GM19463 (cell line): ENCODE measurements around the gene AUP1.
A peak's percentile ranks its signal among the peaks of the same experiment; 100 is the strongest.
"Not testable (repeated sequence)": the region's sequence is repeated elsewhere in the genome, so short reads cannot be mapped to it uniquely, and the experiment has no call there.

ENCODE experiments used
- ATAC-seq: cut with Tn5 transposase; IDR thresholded peaks from one replicate; pipeline ENCODE4 v1.9.1; 2021; ENCODE audit warnings: mild to moderate bottlenecking, moderate library complexity; ENCODE audit not compliant: unreplicated experiment

AUP1 gene

DNA sequence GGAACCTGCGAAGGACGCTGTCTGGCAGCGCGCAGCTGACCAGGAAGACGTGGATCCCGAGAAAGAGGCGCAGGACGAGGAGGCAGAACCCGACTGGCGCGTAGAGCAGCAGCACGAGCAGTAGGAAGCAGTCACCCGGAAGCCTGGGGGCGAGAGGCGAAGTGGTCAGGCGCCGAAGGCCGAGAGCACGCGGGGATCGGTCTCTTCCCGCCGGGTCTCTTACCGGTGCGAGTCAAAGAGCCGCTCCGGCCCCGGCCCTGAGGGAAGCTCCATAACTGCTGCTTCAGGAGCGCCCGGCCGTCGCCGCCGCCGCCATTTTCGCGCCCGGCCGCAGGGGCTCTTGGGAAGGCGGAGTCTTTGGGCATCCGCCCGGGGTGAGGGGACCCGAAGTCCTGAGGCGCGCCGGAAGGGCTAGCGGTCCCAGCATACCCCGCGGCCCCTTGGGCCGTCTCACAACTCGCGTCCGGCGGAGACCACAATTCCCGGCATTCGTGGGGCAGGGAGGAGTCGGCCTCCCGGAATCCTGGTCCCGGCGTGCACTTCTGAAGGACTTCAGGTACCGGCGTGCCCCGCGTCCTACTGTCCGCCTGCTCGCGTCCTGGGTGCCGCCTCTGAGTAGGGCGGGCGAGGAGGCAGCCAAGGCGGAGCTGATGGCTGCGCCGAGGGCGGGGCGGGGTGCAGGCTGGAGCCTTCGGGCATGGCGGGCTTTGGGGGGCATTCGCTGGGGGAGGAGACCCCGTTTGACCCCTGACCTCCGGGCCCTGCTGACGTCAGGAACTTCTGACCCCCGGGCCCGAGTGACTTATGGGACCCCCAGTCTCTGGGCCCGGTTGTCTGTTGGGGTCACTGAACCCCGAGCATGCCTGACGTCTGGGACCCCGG, at the start of gene AUP1, which contains the start of gene HTRA2:
AUP1 (minus strand) TSS at position 350 of the 882 bp plus-strand sequence; CDS start at position 273, 77 bp downstream.
HTRA2 (plus strand) TSS at position 577 of the 882 bp plus-strand sequence; CDS start at position 651, 74 bp downstream.
- peak; percentile 80 for ATAC-seq

GRCh38 chr2:74578408-74578807, 48.9 kb upstream of the AUP1 start:
- ATAC-seq = peak; percentile 58

- ATAC-seq = peak; percentile 44
Measured at GRCh38 chr2:74577448-74577847, 47.9 kb upstream of the AUP1 start.

DNA sequence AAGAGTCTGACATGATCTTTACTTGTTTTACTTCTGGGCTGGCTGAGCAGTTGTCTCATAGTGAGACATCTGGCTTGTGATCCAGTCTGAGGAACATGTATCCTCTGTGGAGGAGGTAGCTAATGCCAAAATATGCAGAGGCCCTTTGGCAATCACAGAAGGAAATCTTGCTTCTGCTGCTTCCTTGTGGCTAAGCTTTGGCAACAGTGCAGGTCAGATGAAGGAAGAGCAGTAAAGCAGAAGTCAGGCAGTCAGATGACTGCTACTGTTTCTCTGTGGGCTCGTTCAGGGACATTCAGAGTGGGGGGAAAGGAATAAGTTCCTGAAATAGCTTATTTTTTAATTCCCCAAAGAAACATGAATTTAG, 47.3 kb upstream of the AUP1 start:
- ATAC-seq = no peak

DNA sequence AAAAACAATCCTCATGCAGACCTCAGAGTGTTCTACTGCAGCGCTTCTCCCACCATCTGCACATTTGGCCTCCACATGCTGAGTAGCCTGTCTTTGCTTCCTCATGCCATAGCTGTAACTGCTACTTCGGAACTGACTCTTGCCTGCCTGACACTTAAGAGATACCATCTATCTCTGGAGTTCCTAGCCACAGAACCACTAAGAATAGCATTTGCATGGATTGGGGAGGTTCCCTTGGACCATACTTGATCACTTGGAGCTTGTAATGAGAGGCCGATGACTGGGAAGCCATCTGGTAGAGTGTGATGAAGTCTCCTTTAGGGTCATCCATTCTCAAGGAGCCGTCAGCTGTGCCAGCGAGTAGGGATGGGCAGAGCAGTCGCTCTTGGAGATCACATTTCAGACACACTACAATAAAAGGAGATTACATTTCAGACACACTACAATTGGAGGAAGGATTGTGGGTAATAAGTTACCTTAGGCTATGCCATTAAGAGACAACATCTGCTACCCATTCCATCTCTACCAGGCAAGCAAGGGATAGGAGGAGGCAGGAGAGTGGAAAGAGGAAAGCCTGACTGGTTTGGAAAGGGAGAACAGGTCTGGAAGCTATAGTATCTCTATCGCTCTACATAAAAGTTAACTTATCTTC, 46.8 kb upstream of the AUP1 start:
- no peak for ATAC-seq

- no peak for ATAC-seq
Measured at GRCh38 chr2:74575320-74575719, 45.8 kb upstream of the AUP1 start.

GRCh38 chr2:74573747-74574562, 44.4 kb upstream of the AUP1 start:
- peak; percentile 33 for ATAC-seq

- ATAC-seq = no peak
Measured at GRCh38 chr2:74572178-74572925, 42.8 kb upstream of the AUP1 start.

- ATAC-seq = peak; percentile 70
Measured at GRCh38 chr2:74571058-74571457, 41.6 kb upstream of the AUP1 start.

DNA sequence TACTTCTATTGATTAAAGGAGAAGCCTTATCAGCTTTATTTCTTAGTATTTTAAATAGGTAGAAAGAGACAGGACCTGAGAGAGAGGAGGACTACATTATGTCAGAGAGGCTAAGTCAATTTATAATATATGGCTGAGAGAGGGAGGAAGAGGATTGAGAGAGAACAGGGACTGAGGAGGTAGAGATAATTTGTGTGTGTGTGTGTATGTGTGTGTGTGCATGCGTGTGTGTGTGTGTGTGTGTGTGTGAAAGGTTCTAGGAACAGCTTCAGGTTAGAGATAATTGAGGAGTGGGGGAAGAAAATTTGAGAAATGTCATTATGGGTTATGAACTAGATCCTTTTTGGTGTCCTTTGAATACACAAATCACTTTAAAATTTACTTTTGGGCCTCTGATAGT, 40.2 kb upstream of the AUP1 start:
- no peak for ATAC-seq

DNA sequence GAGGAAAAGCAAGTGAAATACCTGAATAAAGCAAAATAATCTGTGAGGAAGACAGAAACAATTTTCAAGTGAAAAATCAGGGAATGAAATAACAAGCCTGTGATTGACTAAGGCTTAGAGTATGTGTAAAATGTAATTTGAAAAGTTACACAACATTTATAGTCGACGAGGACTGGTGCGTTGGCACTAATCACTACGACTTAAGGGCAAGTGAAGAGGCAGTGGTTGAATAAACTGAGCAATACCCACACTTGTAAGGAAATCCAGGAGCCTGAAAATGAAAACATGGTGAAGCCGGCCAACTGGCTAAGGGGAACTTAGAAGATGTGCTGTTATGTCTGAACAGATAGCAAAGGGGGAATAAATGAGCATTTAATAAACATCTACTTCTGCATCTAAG, 38.4 kb upstream of the AUP1 start:
- no peak for ATAC-seq

GRCh38 chr2:74566754-74567085, 37.2 kb upstream of the AUP1 start:
- no peak for ATAC-seq

DNA sequence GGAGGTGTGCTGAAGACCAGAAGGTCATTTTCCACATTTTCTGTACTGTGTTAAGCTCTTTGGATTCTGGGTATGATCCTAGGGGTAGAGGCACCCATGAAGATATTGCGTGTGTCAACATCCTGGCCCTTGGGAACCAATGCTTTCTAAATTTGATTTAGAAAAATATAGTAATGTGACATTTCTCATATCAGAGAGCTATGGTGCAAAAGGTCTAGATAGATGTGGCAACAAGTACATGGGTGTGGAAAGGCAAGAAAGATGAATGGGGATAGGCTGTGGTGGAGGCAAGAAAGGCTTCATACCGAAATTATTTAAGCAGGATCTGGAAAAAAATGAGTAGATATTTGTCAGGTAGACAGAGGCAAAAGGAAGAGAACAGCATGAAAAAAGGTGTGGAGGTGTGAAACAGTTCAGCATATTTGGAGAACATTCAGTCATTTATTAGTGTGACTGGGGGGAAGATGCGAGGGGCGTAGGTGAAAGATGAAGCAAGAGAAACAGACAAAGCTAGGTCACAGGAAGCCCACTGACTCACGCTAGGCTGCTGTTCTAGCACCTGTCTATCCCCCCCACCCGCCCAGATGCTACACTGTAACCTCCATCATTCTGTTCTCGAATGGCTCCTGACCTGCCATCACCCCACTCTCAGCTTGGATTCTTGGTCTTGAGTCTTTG, 36.7 kb upstream of the AUP1 start:
- ATAC-seq = no peak

DNA sequence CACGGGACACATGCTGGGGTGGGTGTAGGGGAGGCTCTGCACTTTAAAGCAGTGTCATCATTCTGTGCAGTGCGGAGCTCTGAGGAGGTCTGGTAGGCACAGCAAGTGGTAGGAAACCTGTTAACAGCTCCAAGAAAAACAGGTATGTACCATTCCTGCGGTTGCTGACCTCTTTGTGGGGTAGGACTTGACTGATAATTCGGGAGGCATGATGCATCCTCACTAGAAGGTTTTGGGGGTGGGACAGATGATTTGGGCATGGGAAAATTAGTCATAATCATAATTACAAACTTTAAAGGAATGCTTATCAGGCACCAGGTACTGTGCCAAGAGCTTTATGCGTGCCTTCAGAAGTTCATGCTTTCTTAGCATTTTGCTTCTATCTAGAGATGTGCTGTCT, 34.7 kb upstream of the AUP1 start:
- ATAC-seq = no peak

GRCh38 chr2:74562126-74562775, 32.7 kb upstream of the AUP1 start:
- no peak for ATAC-seq

DNA sequence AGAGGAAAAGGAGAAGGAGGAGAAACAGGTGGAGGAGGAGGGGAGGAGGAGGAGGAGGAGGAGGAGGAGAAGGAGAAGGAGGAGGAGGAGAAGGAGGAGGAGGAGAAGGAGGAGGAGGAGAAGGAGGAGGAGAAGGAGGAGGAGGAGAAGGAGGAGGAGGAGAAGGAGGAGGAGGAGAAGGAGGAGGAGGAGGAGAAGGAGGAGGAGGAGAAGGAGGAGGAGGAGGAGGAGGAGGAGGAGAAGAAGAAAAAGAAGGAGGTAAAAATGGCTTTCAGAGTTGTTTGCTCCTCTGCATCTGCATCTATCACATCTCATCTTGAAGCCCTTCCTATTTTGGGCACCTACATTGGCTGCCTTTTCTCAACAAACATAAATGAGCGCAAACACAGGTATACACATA, 31.5 kb upstream of the AUP1 start:
- not testable (repeated sequence) for ATAC-seq

- no peak for ATAC-seq
Measured at GRCh38 chr2:74560591-74560990, 31.1 kb upstream of the AUP1 start.

- ATAC-seq = no peak
Measured at GRCh38 chr2:74559912-74560311, 30.4 kb upstream of the AUP1 start.
